T-helper 1 cell treated with Interleukin-12 subunit alpha and Interleukin-12 subunit beta and Interleukin-4 antibody, amounts not matched to agents 30 ng/mL and 1 ng/mL, for 36 hours (primary cell): ENCODE data around the gene NOL4L. TPM values are rescaled to one million over a fixed set of nuclear protein-coding genes. Genes with fewer than 3 reads are reported as not detected.

Experiments
- intact Hi-C: fragments of 100-400 bp; cut with micrococcal nuclease; formaldehyde crosslinking; loops from one replicate; pipeline ENCODE4 v1.15.1; 2024
- total RNA-seq: library from RNA; stranded (reverse); gene quantifications from 2 replicates; pipeline ENCODE4 v1.2.3, GENCODE V29; 2022

NOL4L gene
- total RNA-seq, 1 donor from 2014 or later, result 26.0 TPM

GRCh38 chr20:32488066-32488838 lies 96.9 kb downstream of the NOL4L start:
- intact Hi-C loops, result loop anchor here (10.0 kb wide), 1 partner anchor 453 kb away; no protein-coding TSS in a partner anchor

- intact Hi-C loops, result loop anchor here (10.0 kb wide), 1 partner anchor 453 kb away; no protein-coding TSS in a partner anchor
These were observed 97.8 kb downstream of the NOL4L start for GRCh38 chr20:32487381-32487780.

- intact Hi-C loops, result loop anchor here (1.0 to 10.0 kb wide), 7 partner anchors 23 to 451 kb away; partner anchors contain the start of genes ASXL1, PLAGL2 and POFUT1
These were observed 99.2 kb downstream of the NOL4L start for GRCh38 chr20:32485770-32486478.

GRCh38 chr20:32484958-32485769 lies 100.0 kb downstream of the NOL4L start:
- intact Hi-C loops, result loop anchor here (1.0 to 10.0 kb wide), 7 partner anchors 24 to 450 kb away; partner anchors contain the start of genes ASXL1, PLAGL2 and POFUT1

GRCh38 chr20:32484225-32484957 lies 100.7 kb downstream of the NOL4L start:
- intact Hi-C loops, result loop anchor here (2.0 to 10.0 kb wide), 2 partner anchors 24 to 450 kb away; no protein-coding TSS in a partner anchor

GRCh38 chr20:32483351-32484224 lies 101.5 kb downstream of the NOL4L start:
- intact Hi-C loops, result loop anchor here (2.0 to 10.0 kb wide), 2 partner anchors 25 to 449 kb away; no protein-coding TSS in a partner anchor

GRCh38 chr20:32482442-32483261 lies 102.5 kb downstream of the NOL4L start:
- intact Hi-C loops, result loop anchor here (10.0 kb wide), 1 partner anchor 448 kb away; no protein-coding TSS in a partner anchor

GRCh38 chr20:32482143-32482441 lies 103.0 kb downstream of the NOL4L start:
- intact Hi-C loops, result loop anchor here (10.0 kb wide), 1 partner anchor 447 kb away; no protein-coding TSS in a partner anchor

- intact Hi-C loops, result loop anchor here (10.0 kb wide), 1 partner anchor 447 kb away; no protein-coding TSS in a partner anchor
These were observed 103.6 kb downstream of the NOL4L start for GRCh38 chr20:32481311-32482142.

GRCh38 chr20:32480371-32481241 lies 104.5 kb downstream of the NOL4L start:
- intact Hi-C loops, result loop anchor here (10.0 kb wide), 1 partner anchor 446 kb away; no protein-coding TSS in a partner anchor

GRCh38 chr20:32479697-32480171 lies 105.4 kb downstream of the NOL4L start:
- intact Hi-C loops, result loop anchor here (10.0 kb wide), 1 partner anchor 445 kb away; no protein-coding TSS in a partner anchor

GRCh38 chr20:32479012-32479411 lies 106.1 kb downstream of the NOL4L start:
- intact Hi-C loops, result no loop called here

- intact Hi-C loops, result no loop called here
These were observed 106.6 kb downstream of the NOL4L start for GRCh38 chr20:32478576-32478975.

- intact Hi-C loops, result no loop called here
These were observed 107.3 kb downstream of the NOL4L start for GRCh38 chr20:32477594-32478512.
